ENCODE results near the gene EVI5L. TPM values are rescaled to one million over a fixed set of nuclear protein-coding genes. Genes with fewer than 3 reads are reported as not detected.
"Not testable (repeated sequence)": the region's sequence is repeated elsewhere in the genome, so short reads cannot be mapped to it uniquely, and the experiment has no call there.

The EVI5L gene
- polyA plus RNA-seq, 1 experiment = 11.7 TPM

- ChIA-PET CTCF (interaction anchor here (0.7 to 5.8 kb wide), 4 partner anchors 17 to 59 kb away, joined by 3 to 24 read pairs (median 4); partner anchors contain the start of gene MAP2K7), POLR2A (no interaction called here)
- H3K4me3 ChIP-seq (ENCODE audit: low read depth, low read length) = no peak overlapping the region
- DNase-seq (ENCODE audit: low read depth) = no peak
- no peaks in the 10 kb centered on the region for H3K27me3 ChIP-seq (ENCODE audit: control insufficient read depth, insufficient read depth, low read length)
- no peaks in the 10 kb centered on the region for H3K36me3 ChIP-seq (ENCODE audit: control insufficient read depth, insufficient read depth, low read length)
- TF ChIP-seq CTCF (IDR thresholded peaks at IDR 0.05; ENCODE audit: insufficient read depth, low read depth, low read length) = no peak
These were observed 55.8 kb downstream of the EVI5L start for GRCh38 chr19:7885818-7886217.

- ChIA-PET CTCF (interaction anchor here (0.6 to 5.8 kb wide), 4 partner anchors 16 to 35 kb away, joined by 3 to 24 read pairs (median 4); partner anchors contain the start of gene MAP2K7), POLR2A (interaction anchor here (0.6 kb wide), 1 partner anchor 18 kb away, joined by 4 read pairs; no protein-coding TSS in a partner anchor)
- no peak for DNase-seq (ENCODE audit: low read depth)
- Histone ChIP-seq H3K36me3 (ENCODE audit: control insufficient read depth, insufficient read depth, low read length) (no peaks in the 10 kb centered on the region), H3K27me3 (ENCODE audit: control insufficient read depth, insufficient read depth, low read length) (no peaks in the 10 kb centered on the region), H3K4me3 (ENCODE audit: low read depth, low read length) (no peak overlapping the region)
- no peak for TF ChIP-seq CTCF (IDR thresholded peaks at IDR 0.05; ENCODE audit: insufficient read depth, low read depth, low read length)
These were observed 57.6 kb downstream of the EVI5L start for GRCh38 chr19:7887408-7888144.

- no peaks in the 10 kb centered on the region for H3K27me3 ChIP-seq (ENCODE audit: control insufficient read depth, insufficient read depth, low read length)
- TF ChIP-seq CTCF (IDR thresholded peaks at IDR 0.05; ENCODE audit: insufficient read depth, low read depth, low read length) = no peak
- CTCF ChIA-PET = interaction anchor here (1.0 to 5.8 kb wide), 3 partner anchors 15 to 35 kb away, joined by 4 to 24 read pairs (median 5); partner anchors contain the start of gene MAP2K7
- no peaks in the 10 kb centered on the region for H3K36me3 ChIP-seq (ENCODE audit: control insufficient read depth, insufficient read depth, low read length)
- POLR2A ChIA-PET = interaction anchor here (0.6 kb wide), 1 partner anchor 19 kb away, joined by 4 read pairs; no protein-coding TSS in a partner anchor
- H3K4me3 ChIP-seq (ENCODE audit: low read depth, low read length) = peak within 1 kb of the TSS; percentile 88
- DNase-seq (ENCODE audit: low read depth) = no peak
These were observed 58.3 kb downstream of the EVI5L start, which contains the start of gene LRRC8E for GRCh38 chr19:7888145-7888825. Gene LRRC8E, plus strand, starts transcription at chr19:7888510. Its CDS starts 7,094 bp downstream, at chr19:7895604.

GRCh38 chr19:7888826-7889217, 58.8 kb downstream of the EVI5L start:
- POLR2A ChIA-PET = no interaction called here
- DNase-seq (ENCODE audit: low read depth) = no peak

GRCh38 chr19:7893362-7894101, 63.5 kb downstream of the EVI5L start:
- POLR2A ChIA-PET; H3K27me3 ChIP-seq (ENCODE audit: control insufficient read depth, insufficient read depth, low read length); DNase-seq (ENCODE audit: low read depth); H3K36me3 ChIP-seq (ENCODE audit: control insufficient read depth, insufficient read depth, low read length); H3K4me3 ChIP-seq (ENCODE audit: low read depth, low read length): not testable (repeated sequence)
- CTCF ChIA-PET = interaction anchor here (1.8 kb wide), 1 partner anchor 25 kb away, joined by 8 read pairs; no protein-coding TSS in a partner anchor

More at GRCh38 chr19:7888826-7889217, 58.8 kb downstream of the EVI5L start:
- CTCF ChIA-PET = interaction anchor here (1.0 kb wide), 1 partner anchor 35 kb away, joined by 4 read pairs; no protein-coding TSS in a partner anchor
- no peaks in the 10 kb centered on the region for H3K27me3 ChIP-seq (ENCODE audit: control insufficient read depth, insufficient read depth, low read length)
- H3K36me3 ChIP-seq (ENCODE audit: control insufficient read depth, insufficient read depth, low read length) = no peaks in the 10 kb centered on the region
- no peak for TF ChIP-seq CTCF (IDR thresholded peaks at IDR 0.05; ENCODE audit: insufficient read depth, low read depth, low read length)
- peak overlapping the region; percentile 88 for H3K4me3 ChIP-seq (ENCODE audit: low read depth, low read length)

All from BJ (cell line).